HG02938 (cell line): Measurements from ENCODE around the gene MKNK2.
A peak's percentile ranks its signal among the peaks of the same experiment; 100 is the strongest.
"Not testable (repeated sequence)": the region's sequence is repeated elsewhere in the genome, so short reads cannot be mapped to it uniquely, and the experiment has no call there.

Experiments
- ATAC-seq: cut with Tn5 transposase; IDR thresholded peaks from one replicate; pipeline ENCODE4 v1.9.1; 2021; ENCODE audit warnings: mild to moderate bottlenecking, moderate library complexity; ENCODE audit not compliant: unreplicated experiment

Gene MKNK2

GRCh38 chr19:2050991-2051772 lies at the start of gene MKNK2:
MKNK2 (minus strand) TSS chr19:2051244; CDS start chr19:2050851, 393 bp downstream.
- peak; percentile 39 for ATAC-seq

- ATAC-seq, result no peak
Observed at GRCh38 chr19:2100719-2101061, 49.6 kb upstream of the MKNK2 start.

- no peak for ATAC-seq
Observed at GRCh38 chr19:2099937-2100718, 49.1 kb upstream of the MKNK2 start.

GRCh38 chr19:2099054-2099501 lies 48.0 kb upstream of the MKNK2 start:
- no peak for ATAC-seq

GRCh38 chr19:2097886-2098327 lies 46.9 kb upstream of the MKNK2 start:
- ATAC-seq, result no peak

GRCh38 chr19:2097203-2097885 lies 46.3 kb upstream of the MKNK2 start:
- peak; percentile 7 for ATAC-seq

- ATAC-seq, result peak; percentile 41
Observed at GRCh38 chr19:2096480-2097202, 45.6 kb upstream of the MKNK2 start, which contains the start of gene IZUMO4. IZUMO4 (plus strand) TSS chr19:2096915; CDS start chr19:2096946, 31 bp downstream.

GRCh38 chr19:2096034-2096479 lies 45.0 kb upstream of the MKNK2 start, which contains the start of gene MOB3A:
MOB3A (minus strand) TSS chr19:2096326; CDS start chr19:2078560, 17,766 bp downstream.
- ATAC-seq, result peak; percentile 34

- ATAC-seq, result not testable (repeated sequence)
Observed at GRCh38 chr19:2091926-2092525, 41.0 kb upstream of the MKNK2 start.

GRCh38 chr19:2089727-2090053 lies 38.6 kb upstream of the MKNK2 start:
- no peak for ATAC-seq

- no peak for ATAC-seq
Observed at GRCh38 chr19:2089001-2089711, 38.1 kb upstream of the MKNK2 start.

GRCh38 chr19:2087621-2088100 lies 36.6 kb upstream of the MKNK2 start:
- no peak for ATAC-seq

GRCh38 chr19:2086695-2087620 lies 35.9 kb upstream of the MKNK2 start:
- not testable (repeated sequence) for ATAC-seq

GRCh38 chr19:2084993-2085720 lies 34.1 kb upstream of the MKNK2 start:
- peak; percentile 37 for ATAC-seq

- no peak for ATAC-seq
Observed at GRCh38 chr19:2083174-2083854, 32.3 kb upstream of the MKNK2 start.

GRCh38 chr19:2081873-2082810 lies 31.1 kb upstream of the MKNK2 start:
- no peak for ATAC-seq
